B cell (primary cell): ENCODE data around the gene RDH12.

Source experiments
- CTCF ChIP-seq: fragments of 200-600 bp; IDR thresholded peaks from one replicate; pipeline ENCODE4 v1.8.0; 2022; ENCODE audit warnings: antibody characterized with exemption, mild to moderate bottlenecking
- EZH2 ChIP-seq: IDR thresholded peaks from 2 replicates; pipeline ENCODE4 v1.6.1; 2012; ENCODE audit warnings: borderline replicate concordance, low read depth, mild to moderate bottlenecking, moderate library complexity, low read length; ENCODE audit not compliant: insufficient read depth, poor library complexity, severe bottlenecking

GRCh38 chr14:67719866-67720265 lies 18.2 kb downstream of the RDH12 start:
- TF ChIP-seq CTCF: no peak
- TF ChIP-seq EZH2: no peak
